ENCODE results near the gene LTA.

LTA gene

DNA sequence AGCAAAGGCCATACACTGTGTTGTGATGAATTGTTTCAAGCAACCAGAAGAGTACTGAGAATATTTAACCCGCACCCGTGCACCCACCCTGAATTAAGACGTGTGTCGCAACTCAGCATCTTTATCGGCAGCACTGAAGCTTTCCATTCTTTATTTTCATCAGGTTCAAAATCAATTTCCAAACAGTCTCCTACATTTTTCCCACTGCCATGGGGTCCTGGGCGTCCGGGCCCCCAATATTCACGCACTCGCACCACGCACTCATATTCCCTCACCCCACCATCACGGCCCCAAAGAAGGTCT lies 8.3 kb downstream of the LTA start:
- TF ChIP-seq POLR2AphosphoS5 (IDR thresholded peaks at IDR 0.05; ENCODE audit: low read depth, low read length) (no peak), TAF1 (IDR thresholded peaks at IDR 0.05; ENCODE audit: borderline replicate concordance, insufficient read depth, low read length) (no peak), SIN3A (IDR thresholded peaks at IDR 0.05; ENCODE audit: borderline replicate concordance, insufficient read depth, low read length) (no peak), FOXP2 (optimal IDR thresholded peaks at IDR 0.05; ENCODE audit: borderline replicate concordance, extremely low read depth, extremely low read length, insufficient read depth) (no peak), REST (IDR thresholded peaks at IDR 0.05; ENCODE audit: insufficient read depth in 1 of 2, low read depth in 2 of 2, low read length in 2 of 2) (no peak)

- TF ChIP-seq REST (IDR thresholded peaks at IDR 0.05; ENCODE audit: insufficient read depth in 1 of 2, low read depth in 2 of 2, low read length in 2 of 2) (no peak), POLR2AphosphoS5 (IDR thresholded peaks at IDR 0.05; ENCODE audit: low read depth, low read length) (peak; percentile 86; the same call in 1 of the 2 replicates), TAF1 (IDR thresholded peaks at IDR 0.05; ENCODE audit: borderline replicate concordance, insufficient read depth, low read length) (no peak), FOXP2 (optimal IDR thresholded peaks at IDR 0.05; ENCODE audit: borderline replicate concordance, extremely low read depth, extremely low read length, insufficient read depth) (no peak), SIN3A (IDR thresholded peaks at IDR 0.05; ENCODE audit: borderline replicate concordance, insufficient read depth, low read length) (no peak)
Measured at GRCh38 chr6:31580807-31581433, 8.8 kb downstream of the LTA start.

DNA sequence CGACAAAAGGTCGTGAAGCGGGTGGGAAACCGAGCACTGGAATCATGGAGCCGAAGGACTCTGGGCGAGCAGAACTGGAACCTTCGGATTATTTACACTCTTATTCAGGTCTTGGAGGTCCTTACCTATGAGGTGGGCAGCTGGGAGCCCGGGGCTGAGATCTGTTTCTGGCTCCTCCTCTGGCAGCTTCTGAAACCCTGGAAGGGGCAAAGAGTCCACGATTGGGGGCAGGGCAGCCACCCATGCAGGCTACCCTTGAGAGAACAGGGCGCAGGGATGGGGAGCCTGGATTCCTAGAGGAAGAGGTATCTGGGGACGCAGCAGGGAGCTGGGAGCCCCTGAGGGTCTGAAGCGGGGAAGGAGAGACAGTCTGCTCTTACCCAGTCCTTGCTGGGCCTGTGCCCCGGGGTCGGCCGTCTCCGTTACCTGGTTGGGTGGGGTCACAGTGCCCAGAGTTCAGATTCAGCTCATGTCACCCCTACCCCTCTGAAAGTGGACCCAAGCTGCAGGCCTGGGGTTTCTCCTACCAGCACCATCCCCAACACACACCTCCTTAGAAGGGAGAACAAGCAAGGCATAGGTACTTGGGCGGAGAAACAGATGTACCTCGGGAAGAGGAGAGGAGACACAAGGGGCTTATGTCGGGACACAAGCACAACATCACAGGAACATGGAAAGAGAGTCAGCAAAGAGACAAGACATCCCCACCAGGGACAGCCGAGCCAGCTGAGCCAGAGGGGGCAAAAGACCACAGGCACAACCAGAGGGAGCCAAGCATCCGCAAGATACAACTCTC lies 9.5 kb downstream of the LTA start:
- no peak for TF ChIP-seq FOXP2 (optimal IDR thresholded peaks at IDR 0.05; ENCODE audit: borderline replicate concordance, extremely low read depth, extremely low read length, insufficient read depth)
- TF ChIP-seq SIN3A (IDR thresholded peaks at IDR 0.05; ENCODE audit: borderline replicate concordance, insufficient read depth, low read length): no peak
- TF ChIP-seq REST (IDR thresholded peaks at IDR 0.05; ENCODE audit: insufficient read depth in 1 of 2, low read depth in 2 of 2, low read length in 2 of 2): no peak
- TF ChIP-seq TAF1 (IDR thresholded peaks at IDR 0.05; ENCODE audit: borderline replicate concordance, insufficient read depth, low read length): no peak
- no peak for TF ChIP-seq POLR2AphosphoS5 (IDR thresholded peaks at IDR 0.05; ENCODE audit: low read depth, low read length)

GRCh38 chr6:31582230-31582643 lies 10.1 kb downstream of the LTA start, which contains the start of gene LTB:
Gene LTB, minus strand, starts transcription at chr6:31582424. Its CDS starts 7 bp downstream, at chr6:31582417.
- no peak for TF ChIP-seq REST (IDR thresholded peaks at IDR 0.05; ENCODE audit: insufficient read depth in 1 of 2, low read depth in 2 of 2, low read length in 2 of 2)
- no peak for TF ChIP-seq SIN3A (IDR thresholded peaks at IDR 0.05; ENCODE audit: borderline replicate concordance, insufficient read depth, low read length)
- TF ChIP-seq POLR2AphosphoS5 (IDR thresholded peaks at IDR 0.05; ENCODE audit: low read depth, low read length): no peak
- TF ChIP-seq FOXP2 (optimal IDR thresholded peaks at IDR 0.05; ENCODE audit: borderline replicate concordance, extremely low read depth, extremely low read length, insufficient read depth): no peak
- no peak for TF ChIP-seq TAF1 (IDR thresholded peaks at IDR 0.05; ENCODE audit: borderline replicate concordance, insufficient read depth, low read length)
